Heart left ventricle (tissue), 16 donors: ENCODE data around the gene MCUB. TPM values are rescaled to one million over a fixed set of nuclear protein-coding genes. Genes with fewer than 3 reads are reported as not detected.

ENCODE experiments used
- ATAC-seq, 4 donors: fragments of 200-7000 bp; cut with Tn5 transposase; one replicate each; pipeline ENCODE4 v1.9.1; 2020 to 2022; ENCODE audit warnings: moderate library complexity in 4 of 4, mild to moderate bottlenecking in 3 of 4, moderate number of reproducible peaks in 1 of 4
- DNase-seq, 5 donors: peaks; one replicate each; pipeline ENCODE4 v3.0.0-alpha.2; 2020
- H3K27ac ChIP-seq, 12 donors: fragments of 200-600 bp; sonication (generic) in 4 of 12; one replicate each; pipeline versions ENCODE4 v1.5.0 to v1.8.0; 2016 to 2022; ENCODE audit warnings: mild to moderate bottlenecking in 2 of 12
- H3K27me3 ChIP-seq, 9 donors: fragments of 200-600 bp; sonication (generic) in 2 of 9; one replicate each; pipeline versions ENCODE4 v1.5.1 to v1.8.0; 2016 to 2022; ENCODE audit warnings: mild to moderate bottlenecking in 3 of 9
- H3K36me3 ChIP-seq, 9 donors: fragments of 200-600 bp; sonication (generic) in 2 of 9; one replicate each; pipeline versions ENCODE4 v1.5.0 to v1.8.0; 2018 to 2022; ENCODE audit warnings: mild to moderate bottlenecking in 2 of 9
- H3K4me1 ChIP-seq, 12 donors: fragments of 200-600 bp; sonication (generic) in 4 of 12; one replicate each; pipeline versions ENCODE4 v1.5.0 to v1.8.0; 2016 to 2022; ENCODE audit warnings: mild to moderate bottlenecking in 3 of 12
- H3K4me3 ChIP-seq, 12 donors: fragments of 200-600 bp; sonication (generic) in 4 of 12; one replicate each; pipeline versions ENCODE4 v1.5.0 to v1.8.0; 2017 to 2022; ENCODE audit warnings: mild to moderate bottlenecking in 9 of 12, moderate library complexity in 4 of 12
- H3K9me3 ChIP-seq, 12 donors: fragments of 200-600 bp; sonication (generic) in 4 of 12; one replicate each; pipeline versions ENCODE4 v1.5.0 to v1.8.0; 2016 to 2022; ENCODE audit warnings: mild to moderate bottlenecking in 1 of 12
- POLR2A ChIP-seq, 2 donors: fragments of 450-650 bp; IDR thresholded peaks; one replicate each; pipeline ENCODE4 v1.6.1; 2017; ENCODE audit warnings: antibody characterized with exemption in 2 of 2, mild to moderate bottlenecking in 2 of 2, moderate library complexity in 2 of 2
- WGBS, 4 donors: extraction: QIAGEN DNeasy Blood & Tissue Kit in 2 of 4; methylation state at CpG; one replicate each; pipeline versions ENCODE4 v1.1.5 to v1.1.7; 2013 to 2018; 5-methylcytosine and 5-hydroxymethylcytosine counted together
- intact Hi-C, 10 donors: fragments of 100-400 bp; cut with DNase I; formaldehyde crosslinking; loops; one replicate each; pipeline versions ENCODE4 v1.11.1 to v1.14.2; 2022
- polyA plus RNA-seq, 2 donors: library from polyadenylated mRNA; stranded (reverse); fragments of 200-250 nt; gene quantifications; one replicate each; pipeline ENCODE4 v1.2.3, GENCODE V29; 2013
- total RNA-seq, 9 donors: library from RNA; depleted of rRNA in 2 of 9; stranded (reverse); fragments of >200 nt in 2 of 9; fragmentation: NEBNext Ultra II Directional in 3 of 9; extraction: Animal tissue kit (Norgen Biotek cat#: 25700) in 3 of 9; gene quantifications; one replicate each; pipeline versions ENCODE4 v1.1.0 to v1.2.4, GENCODE V29; 2016 to 2023
- TF ChIP-seq, protein P1 (sequence below), 12 donors: fragments of 200-600 bp; sonication (generic) in 4 of 12; IDR thresholded peaks; one replicate each; pipeline versions ENCODE4 v1.5.0 to v1.8.0; 2018 to 2022; ENCODE audit warnings: antibody characterized with exemption in 12 of 12, mild to moderate bottlenecking in 5 of 12
- donor health status: ischemic (EF 13 %, LVEDD 7.1; RV severe dilation, severe dysfunction).
- donor health status: healthy with polysubstance abuse.
- donor health status: DM: no; HTN: yes; CAD: no.
- donor health status: DM: no; HTN: no; CAD: no.
- donor health status: ischemic (EF 25% LVEDD 6.9; RV normal size, moderate dysfunction).
- donor health status: ischemic (EF 25% LVEDD 5.7; RV mildly dilated, moderate dysfunction).
- donor health status: healthy.
- donor health status: DM: yes; HTN: yes; CAD: no.
- donor health status: ischemic (EF 35%, LVEDD 5.7; RV mildly dilated, moderate dysfunction).
- donor health status: nonischemic (EF 11% LVEDD 7.7; RV severe dilation, severe dysfunction).
- donor health status: DM: yes; HTN: yes; CAD: no.
- donor health status: PGD.
- donor health status: ischemic (EF 29% LVEDD 5.4; RV normal size, mild dysfunction).
- donor health status: nonischemic (EF 23%, LVEDD 6.1; RV moderate dilation, normal function).

The MCUB gene
- total and polyA plus RNA-seq, 11 donors = 1.6 to 15.1 (median 4.3) TPM

DNA sequence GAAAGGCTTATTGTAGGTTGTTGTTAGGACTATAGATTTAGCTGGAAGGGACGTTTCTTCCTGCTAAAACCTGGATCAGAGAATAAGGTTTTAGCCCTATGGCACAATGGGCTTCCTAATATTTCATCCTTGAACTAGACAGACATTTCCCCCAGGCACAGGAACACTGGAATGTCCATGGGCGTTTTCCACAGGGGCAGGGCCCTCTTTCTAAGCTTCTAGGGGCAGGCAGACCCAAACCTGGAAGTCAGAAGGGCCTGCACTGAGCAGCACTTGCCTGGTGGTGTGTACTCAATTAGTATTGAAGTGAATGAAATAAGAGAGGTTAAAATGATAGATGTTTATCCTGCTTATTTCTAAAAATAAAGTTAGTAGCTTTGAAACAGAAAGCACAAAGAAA, 102.1 kb downstream of the MCUB start:
- DNase-seq = no peak
- Histone ChIP-seq H3K27ac (no peak overlapping the region), H3K4me3 (no peak overlapping the region), H3K36me3 (peaks cover 0 to 46% (median 4%) of the 10 kb centered on the region in 9 donors), H3K4me1 (peaks cover 0 to 10% (median 0%) of the 10 kb centered on the region in 12 donors), H3K9me3 (no peaks in the 10 kb centered on the region), H3K27me3 (no peaks in the 10 kb centered on the region)
- intact Hi-C loops = loop anchor here in 3 of 10 donors (5.0 to 10.0 kb wide), 2 partner anchors 235 to 237 kb away; no protein-coding TSS in a partner anchor
- WGBS, 4 donors = 59 to 75% (median 70%) methylated on average over 2 of the region's 2 CpGs
- no peak for ATAC-seq
- no peak for TF ChIP-seq POLR2A (IDR thresholded peaks at IDR 0.05)
- TF ChIP-seq, protein P1, sequence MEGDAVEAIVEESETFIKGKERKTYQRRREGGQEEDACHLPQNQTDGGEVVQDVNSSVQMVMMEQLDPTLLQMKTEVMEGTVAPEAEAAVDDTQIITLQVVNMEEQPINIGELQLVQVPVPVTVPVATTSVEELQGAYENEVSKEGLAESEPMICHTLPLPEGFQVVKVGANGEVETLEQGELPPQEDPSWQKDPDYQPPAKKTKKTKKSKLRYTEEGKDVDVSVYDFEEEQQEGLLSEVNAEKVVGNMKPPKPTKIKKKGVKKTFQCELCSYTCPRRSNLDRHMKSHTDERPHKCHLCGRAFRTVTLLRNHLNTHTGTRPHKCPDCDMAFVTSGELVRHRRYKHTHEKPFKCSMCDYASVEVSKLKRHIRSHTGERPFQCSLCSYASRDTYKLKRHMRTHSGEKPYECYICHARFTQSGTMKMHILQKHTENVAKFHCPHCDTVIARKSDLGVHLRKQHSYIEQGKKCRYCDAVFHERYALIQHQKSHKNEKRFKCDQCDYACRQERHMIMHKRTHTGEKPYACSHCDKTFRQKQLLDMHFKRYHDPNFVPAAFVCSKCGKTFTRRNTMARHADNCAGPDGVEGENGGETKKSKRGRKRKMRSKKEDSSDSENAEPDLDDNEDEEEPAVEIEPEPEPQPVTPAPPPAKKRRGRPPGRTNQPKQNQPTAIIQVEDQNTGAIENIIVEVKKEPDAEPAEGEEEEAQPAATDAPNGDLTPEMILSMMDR (IDR thresholded peaks at IDR 0.05) = no peak

DNA sequence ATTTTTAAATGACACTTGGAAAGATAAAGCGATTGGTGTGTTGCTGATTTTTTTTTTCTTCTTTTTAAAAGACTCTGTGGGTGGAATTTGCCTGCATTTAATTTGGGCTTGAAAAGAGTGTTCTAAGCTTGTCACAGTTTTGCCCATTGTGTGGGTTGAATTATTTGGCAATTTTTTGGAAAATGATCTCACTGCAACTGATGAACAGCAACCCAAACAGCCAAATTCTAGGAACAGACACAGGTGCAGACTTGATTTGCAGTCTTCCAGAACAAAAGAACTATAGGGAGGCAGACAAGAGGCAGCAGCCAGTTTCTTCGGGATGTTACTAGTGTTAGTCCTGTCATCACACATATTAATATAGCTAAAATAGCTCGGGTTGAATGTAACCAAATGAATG, 102.7 kb downstream of the MCUB start:
- Histone ChIP-seq H3K36me3 (peaks cover 0 to 46% (median 4%) of the 10 kb centered on the region in 9 donors), H3K9me3 (no peaks in the 10 kb centered on the region), H3K27me3 (no peaks in the 10 kb centered on the region), H3K4me1 (peaks cover 0 to 10% (median 0%) of the 10 kb centered on the region in 12 donors), H3K4me3 (no peak overlapping the region), H3K27ac (no peak overlapping the region)
- DNase-seq (no peak), ATAC-seq (no peak)
- TF ChIP-seq POLR2A (IDR thresholded peaks at IDR 0.05) = no peak
- TF ChIP-seq, protein P1 (IDR thresholded peaks at IDR 0.05) = no peak
- intact Hi-C loops = loop anchor here in 3 of 10 donors (5.0 to 10.0 kb wide), 2 partner anchors 235 to 238 kb away; no protein-coding TSS in a partner anchor
- WGBS, 4 donors = 57 to 73% (median 66%) methylated on average over 3 of the region's 3 CpGs

- ATAC-seq (no peak), DNase-seq (no peak)
- TF ChIP-seq, protein P1 (IDR thresholded peaks at IDR 0.05) = no peak
- H3K9me3 ChIP-seq = peaks cover 0 to 4% (median 0%) of the 10 kb centered on the region in 12 donors
- intact Hi-C loops = loop anchor here in 2 of 10 donors (10.0 kb wide), 1 partner anchor 241 kb away; no protein-coding TSS in a partner anchor
- no peaks in the 10 kb centered on the region for H3K27me3 ChIP-seq
- H3K4me3 ChIP-seq = no peak overlapping the region
- H3K27ac ChIP-seq = no peak overlapping the region
- H3K4me1 ChIP-seq = peaks cover 0 to 10% (median 0%) of the 10 kb centered on the region in 12 donors
- WGBS, 4 donors = 57 to 68% (median 65%) methylated on average over 5 of the region's 5 CpGs
- H3K36me3 ChIP-seq = peaks cover 0 to 32% (median 0%) of the 10 kb centered on the region in 9 donors
Measured at GRCh38 chr4:109665783-109666485, 105.9 kb downstream of the MCUB start.

- Histone ChIP-seq H3K27me3 (no peaks in the 10 kb centered on the region), H3K36me3 (no peaks in the 10 kb centered on the region), H3K4me3 (no peak overlapping the region), H3K9me3 (peaks cover 0 to 12% (median 5%) of the 10 kb centered on the region in 12 donors), H3K4me1 (peaks cover 0 to 2% (median 0%) of the 10 kb centered on the region in 12 donors), H3K27ac (no peak overlapping the region)
- TF ChIP-seq, protein P1 (IDR thresholded peaks at IDR 0.05) = no peak
- TF ChIP-seq POLR2A (IDR thresholded peaks at IDR 0.05) = no peak
- intact Hi-C loops = no loop called here
- ATAC-seq (no peak), DNase-seq (no peak)
Measured at GRCh38 chr4:109671350-109671749, 111.3 kb downstream of the MCUB start.
